Stimulated activated CD4-positive, alpha-beta T cell treated with anti-CD3 and anti-CD28 coated beads, Interleukin-15, amount 100 ng/mL, for 1 hour (primary cell): ENCODE measurements around the gene STK17B.
A peak's percentile ranks its signal among the peaks of the same experiment; 100 is the strongest.

ENCODE experiments used
- DNase-seq, 2 donors: peaks; one replicate each; pipeline ENCODE4 v3.0.0-alpha.2; 2020; ENCODE audit warnings: low read depth in 1 of 2, low spot score in 1 of 2

Gene STK17B

DNA sequence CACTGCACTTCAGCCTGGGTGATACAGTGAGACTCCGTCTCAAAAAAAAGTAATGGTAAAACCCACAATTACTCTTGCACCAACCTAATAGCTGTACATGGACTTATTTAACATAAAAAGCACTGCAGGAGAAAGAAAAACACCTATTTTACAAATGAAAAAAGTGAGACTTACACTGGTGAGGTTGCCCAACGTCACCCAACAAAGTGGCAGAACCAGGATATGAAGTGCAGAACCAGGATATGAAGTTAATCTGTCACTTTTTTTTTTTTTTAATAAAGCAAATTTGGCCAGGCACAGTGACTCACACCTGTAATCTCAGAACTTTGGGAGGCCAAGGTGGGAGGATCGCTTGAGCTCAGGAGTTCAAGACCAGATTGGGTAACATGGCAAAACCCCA lies 13.5 kb upstream of the STK17B start:
- DNase-seq: no peak

DNA sequence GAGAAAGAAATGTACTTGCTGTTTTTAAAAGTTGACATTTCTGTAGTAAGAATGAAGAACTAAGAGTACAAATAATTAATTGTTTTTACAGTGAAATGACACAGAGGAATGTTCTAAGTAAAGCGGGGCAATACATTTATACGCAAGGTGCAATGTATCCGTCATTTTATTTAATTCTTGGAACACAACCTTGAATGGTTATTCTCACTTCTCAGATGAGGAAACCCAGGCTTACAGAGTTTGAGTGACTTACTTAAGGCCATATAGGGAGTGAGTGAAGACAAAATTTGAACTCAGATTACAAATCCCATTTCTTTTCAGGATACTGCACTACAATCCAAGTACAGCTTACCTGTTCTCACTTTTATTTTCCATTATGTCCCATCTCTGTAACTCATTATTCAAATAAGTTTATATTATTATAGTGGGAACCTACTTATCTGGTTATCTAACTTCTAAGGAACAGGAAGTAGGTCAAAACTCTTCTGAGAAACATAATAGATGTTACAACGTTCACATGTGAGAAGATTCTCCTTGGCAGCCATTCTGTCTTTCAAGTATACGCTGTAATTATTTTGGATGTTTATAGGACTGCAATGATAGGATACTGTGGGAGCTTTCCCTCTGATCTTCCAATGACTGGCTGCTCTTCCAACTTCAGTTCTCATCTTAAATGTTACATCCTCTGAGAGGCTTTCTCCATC lies 12.3 kb upstream of the STK17B start:
- no peak for DNase-seq

DNA sequence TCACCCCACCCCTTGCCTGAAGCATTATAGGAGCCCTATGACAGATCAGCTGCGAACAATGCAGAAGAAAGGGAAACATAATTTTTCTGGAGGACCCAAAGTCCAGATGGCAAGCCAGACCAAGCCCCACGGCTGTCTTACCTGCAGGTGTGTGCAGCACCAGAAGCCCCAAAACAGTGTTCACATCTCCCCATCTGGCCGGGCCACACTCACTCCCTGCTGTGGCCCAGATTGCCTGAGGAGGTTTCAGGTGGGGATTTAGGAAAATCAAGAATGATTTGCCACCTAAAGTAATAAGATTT lies 11.7 kb upstream of the STK17B start:
- DNase-seq: no peak

DNA sequence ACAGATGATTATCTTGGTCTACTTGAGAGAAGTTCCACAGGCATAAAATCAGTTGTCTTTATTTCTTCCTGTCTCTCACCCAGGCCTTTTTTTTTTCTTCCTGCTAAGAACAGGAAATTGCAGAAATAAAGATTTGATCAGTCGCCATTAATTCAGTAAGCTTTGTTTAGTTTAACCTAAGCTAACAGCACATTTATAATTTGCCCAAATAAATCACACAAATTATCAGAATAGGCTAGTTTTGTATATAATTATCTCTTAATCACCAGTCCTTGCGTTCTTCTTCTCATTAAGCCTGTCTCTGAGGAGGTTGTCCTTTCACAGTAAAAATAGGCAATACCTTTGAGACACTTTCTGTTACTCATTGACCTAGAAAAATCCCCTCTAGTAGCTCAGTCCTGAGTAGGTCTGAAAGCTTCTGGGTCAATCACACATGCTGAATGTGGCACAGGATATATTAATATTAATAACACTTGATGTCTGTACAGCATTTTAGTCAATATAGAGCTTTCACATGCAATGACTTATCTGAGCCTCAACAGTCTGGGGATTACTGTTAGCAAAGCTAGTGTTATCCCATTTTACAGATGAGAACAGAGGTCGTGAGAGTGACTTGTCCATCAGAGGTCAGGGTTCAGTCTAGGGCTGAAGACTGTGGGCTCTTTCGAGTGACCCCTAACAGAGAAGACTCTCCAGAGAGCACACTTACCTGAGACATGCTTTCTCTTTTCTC lies 11.2 kb upstream of the STK17B start:
- DNase-seq: no peak

DNA sequence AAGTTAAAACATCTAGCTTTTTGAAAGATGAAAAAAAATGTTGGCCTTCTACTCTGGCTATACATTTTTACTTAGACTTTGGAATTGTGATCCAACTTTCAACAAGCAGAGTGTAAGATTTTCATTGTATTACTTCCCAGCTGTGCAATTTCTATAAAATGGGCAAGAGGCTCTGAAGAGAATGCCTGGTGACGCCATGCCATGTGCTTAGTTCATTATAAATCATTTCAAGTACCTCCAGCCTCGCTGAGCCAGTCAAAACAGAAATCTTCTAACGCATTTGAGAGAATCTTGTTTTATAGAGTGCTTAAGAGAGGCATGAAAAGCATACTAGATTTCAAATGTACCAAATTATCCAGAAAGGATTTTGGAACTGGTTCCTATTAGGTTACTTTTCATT lies 10.1 kb upstream of the STK17B start:
- no peak for DNase-seq

DNA sequence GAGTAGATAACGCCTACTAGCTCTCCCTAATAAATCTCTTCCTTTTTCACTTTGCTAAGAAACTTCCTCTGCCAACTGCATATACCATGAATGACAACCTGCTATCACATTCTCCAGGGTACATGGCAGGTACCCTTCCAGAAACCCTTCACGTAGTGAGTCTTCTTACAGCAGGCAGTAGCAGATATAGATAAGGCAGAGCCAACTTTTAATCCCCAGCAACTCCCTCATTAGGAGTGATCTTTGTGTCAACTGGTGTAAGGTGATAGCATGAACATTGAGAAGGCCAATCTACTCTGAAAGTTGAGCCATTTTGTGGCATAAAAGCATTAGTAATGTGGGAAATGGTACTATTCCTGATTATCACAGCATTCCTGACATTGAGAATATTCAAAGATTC lies 5.7 kb upstream of the STK17B start:
- DNase-seq: no peak

DNA sequence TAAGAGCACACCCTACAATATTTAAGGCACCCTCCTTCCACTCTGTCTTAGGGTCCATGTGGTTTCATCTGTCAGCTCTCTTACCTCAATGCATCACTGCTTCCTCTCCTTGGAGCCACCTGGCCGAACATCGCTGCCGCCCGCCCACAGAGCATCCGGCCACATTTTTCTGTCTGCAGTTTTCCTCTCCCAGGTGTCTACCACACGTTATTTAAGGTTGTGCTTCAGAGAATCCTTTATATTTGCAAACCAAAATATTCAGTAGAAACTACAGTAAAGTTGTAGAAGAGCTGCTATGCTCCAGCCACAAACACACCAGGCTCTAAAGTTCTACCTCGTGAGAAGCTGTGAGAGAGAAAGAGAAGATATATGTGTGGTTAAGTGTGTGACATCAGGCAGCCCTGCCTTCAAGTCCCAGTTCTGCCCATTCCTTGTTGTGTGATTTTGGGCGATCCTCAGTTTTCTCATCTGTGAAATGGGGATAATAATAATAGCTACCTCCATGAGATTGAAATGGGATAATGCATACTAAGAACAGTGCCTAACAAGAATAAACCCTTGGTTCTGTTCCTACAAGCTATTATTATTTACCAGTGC lies 4.9 kb upstream of the STK17B start:
- DNase-seq: peak; percentile 44 to 77

DNA sequence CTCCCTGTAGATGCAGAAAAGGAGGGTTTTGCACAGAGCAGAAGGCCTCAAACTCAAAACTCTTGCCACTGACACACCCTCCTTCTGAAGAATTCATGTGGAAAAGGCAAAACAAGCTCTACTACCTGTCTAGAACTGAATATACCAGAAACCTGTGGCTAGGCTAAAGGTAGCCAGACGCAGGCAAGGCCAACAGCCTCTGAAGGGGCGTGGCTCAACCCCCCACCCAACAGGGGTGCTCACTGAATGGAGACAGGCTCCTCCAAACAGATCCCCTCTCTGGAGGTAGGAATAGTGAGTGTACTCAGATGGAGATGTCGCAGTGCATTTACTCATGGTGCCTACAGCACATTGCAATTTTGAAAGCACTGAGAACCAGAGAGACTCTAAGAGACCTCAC lies 3.0 kb upstream of the STK17B start:
- no peak for DNase-seq

DNA sequence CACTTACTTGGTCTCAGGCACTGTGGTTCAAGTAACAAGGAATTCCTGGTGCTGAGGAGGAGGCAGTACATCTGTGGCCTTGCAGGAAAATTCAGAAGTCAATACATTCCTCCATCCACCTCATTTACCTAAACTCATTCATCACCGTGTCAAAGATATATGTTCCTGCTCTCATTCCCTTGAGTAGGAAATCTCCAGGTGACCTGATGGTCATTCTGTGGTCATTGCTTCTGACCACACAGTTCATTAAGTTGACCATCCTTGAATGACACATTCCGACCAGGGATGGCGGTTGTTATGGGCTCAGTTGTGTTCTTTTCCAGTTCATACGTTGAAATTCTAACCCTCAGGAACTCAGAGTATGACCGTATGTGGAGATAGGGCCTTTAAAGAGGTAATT lies 2.1 kb upstream of the STK17B start:
- DNase-seq: no peak

DNA sequence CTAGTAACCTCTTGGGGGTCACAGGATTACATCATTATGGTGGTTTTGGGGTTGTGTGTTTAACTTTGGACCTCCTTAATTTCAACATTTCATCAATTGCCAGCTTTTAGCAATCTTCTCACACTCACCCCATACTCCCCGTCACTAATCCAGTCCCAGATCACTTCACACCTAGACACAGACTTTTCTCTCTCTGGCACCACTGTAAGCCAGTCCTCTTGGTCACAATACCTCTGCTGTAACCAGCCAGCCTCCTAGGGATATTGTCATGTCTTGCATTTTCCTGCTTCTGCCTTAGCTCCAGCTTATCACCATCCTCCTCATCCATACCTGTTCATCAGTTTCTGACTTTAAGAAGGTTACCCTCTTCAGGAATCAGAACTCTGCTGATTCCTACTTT lies 1.6 kb upstream of the STK17B start:
- no peak for DNase-seq

DNA sequence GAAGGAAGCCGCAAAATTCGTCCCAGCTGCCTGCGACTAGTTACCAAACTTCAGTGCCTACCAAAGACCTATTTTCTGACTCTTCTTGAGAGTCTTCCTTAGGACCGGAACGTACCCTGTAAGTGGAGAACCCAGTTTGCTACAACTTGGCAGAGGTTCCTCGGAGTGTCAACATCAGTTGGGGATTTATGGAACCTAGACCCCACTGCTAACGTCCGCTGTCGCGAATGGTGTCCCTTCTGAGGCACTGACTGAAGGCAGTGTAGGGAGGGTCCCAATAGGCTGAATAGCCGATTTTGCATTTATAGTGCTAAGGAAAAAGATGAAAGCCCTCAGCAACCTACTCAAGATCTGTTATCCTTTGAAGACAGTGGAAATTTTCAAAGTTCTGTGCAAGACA lies 568 bp upstream of the STK17B start:
- DNase-seq: no peak

DNA sequence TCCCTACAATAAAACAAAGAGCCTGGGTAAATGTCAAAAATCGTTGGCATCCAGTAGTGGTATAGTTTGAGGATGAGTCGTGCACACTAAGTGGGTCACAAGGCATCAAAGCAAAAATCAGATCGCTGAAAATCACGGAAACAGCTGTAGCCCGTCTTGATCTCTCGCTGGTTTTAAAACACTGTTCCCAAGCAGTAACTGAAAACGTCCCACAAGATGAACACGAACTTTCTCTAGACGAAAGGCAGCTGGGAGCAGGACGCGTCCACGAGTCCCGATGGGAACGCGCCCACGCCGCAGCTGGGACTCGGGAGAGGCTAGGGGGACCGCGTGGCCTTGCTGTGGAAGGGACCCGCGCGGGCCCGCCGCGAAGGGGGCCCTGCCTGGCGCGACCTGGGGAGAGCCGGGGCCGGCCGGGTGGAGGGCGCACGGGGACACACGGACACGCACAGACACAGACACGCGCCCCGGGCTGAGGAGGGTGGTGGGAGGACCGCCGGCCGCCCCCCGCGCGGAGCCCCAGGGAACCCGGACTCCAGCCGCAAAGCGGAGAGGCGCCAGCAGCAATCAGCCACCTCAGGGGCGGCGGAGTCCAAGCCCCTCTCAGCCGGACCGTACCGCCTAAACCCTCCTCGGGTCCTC lies 651 bp downstream of the STK17B start:
- DNase-seq: no peak

DNA sequence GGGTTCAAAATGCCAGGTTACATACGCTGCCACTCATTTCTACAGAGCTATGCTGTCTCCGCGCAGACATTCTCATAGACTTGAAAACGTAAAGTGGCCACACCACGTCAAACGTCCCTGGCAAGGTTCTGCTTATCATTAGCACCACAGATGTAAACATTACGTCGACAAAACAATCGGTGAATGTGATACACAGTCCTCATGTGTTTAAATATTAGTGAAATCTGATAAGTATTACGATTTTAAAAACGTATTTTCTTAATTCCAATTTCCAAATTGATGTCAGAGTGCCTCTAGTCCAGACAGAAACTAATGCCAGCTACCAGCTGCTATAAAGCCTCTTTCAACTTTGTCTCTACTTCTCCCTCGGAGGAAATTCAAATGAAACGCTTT lies 1.2 kb downstream of the STK17B start:
- DNase-seq: no peak

DNA sequence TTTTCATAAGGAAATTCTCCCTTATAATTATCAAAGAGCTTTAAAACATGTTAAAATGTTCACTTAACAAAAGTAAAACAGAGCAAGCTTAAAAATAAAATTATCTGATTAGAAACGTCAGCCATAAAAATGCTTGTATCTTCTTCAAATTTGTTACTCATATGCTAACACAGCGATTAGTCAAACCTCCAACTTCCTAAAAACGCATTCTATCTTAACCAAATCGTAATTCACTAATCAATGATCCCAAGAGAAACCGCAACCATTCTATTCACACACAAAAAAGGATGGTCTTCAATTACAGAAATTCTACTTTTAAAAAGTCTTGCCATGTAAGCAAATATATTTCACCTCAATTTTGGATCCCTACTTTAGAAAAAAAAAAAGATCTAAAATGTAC lies 1.9 kb downstream of the STK17B start:
- no peak for DNase-seq

DNA sequence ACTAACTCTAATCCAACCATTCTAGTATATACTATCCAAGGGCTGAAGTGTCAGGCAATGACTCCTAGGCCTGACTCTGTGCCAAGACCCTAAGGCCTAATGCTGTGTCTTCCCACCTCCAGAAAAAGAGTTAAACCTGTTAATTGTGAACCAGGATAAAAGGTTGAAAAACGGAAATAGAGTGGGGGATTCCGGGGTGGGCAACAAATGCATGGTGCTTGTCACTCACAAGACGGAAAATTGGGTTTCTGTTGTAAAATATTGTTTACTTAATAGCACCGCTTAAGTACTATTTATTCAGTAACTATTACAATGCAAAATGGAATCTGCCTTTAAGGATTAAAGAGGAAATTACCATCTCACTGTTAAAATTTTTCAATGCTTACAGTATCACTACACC lies 3.2 kb downstream of the STK17B start:
- DNase-seq: no peak

DNA sequence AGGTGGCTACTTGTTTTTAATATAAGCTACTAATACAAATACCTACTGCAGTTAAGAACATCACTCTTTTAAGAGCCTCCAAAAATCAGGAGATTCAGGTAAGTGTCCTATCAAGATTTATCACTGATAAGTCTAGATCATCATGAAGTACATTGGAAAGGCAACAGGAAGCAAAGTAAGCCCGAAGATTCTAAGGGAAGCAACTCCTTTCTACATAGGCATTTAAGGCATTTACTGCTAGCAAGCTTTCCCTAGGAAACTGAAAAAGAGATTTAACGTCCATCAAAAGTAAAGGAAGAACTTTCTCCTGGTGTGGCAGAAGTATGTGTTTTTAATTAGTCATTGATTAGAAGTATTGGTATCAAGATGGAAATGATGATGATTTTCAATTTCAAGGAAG lies 3.7 kb downstream of the STK17B start:
- DNase-seq: no peak

DNA sequence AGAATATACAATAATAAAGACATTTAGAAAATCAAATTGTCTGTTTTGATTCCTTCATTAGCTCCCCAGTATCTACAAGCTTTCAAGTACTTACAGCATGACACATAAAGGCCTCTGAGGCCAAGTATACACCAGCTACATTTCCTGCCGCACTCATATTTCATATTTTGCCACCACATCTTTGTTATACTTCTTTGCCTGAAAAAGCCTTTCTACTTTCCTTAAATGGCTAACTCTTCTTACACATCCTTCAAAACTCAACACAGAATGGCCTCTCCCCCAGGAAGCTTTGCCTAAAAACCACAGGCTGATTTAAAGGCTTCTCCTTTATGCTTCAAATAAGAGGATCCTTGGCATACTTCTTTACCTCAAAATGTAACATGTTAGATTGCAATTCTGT lies 4.5 kb downstream of the STK17B start:
- no peak for DNase-seq

DNA sequence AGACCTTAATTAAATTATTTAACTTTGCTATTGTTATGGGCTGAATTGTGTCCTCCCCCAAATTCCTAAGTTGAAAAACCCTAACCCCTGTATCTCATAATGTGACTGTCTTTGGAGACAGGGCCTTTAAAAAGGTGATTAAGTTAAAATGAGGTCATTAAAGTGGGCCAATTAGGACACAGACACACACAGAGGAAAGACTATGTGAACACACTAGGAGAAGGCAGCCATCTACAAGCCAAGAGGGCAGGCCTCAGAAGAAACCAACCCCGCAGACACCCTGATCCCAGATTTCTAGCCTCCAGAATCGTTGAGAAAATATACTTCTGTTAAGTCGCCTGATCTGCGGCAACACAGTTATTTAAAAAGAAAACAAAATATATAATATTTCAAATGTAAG lies 6.4 kb downstream of the STK17B start:
- DNase-seq: no peak

DNA sequence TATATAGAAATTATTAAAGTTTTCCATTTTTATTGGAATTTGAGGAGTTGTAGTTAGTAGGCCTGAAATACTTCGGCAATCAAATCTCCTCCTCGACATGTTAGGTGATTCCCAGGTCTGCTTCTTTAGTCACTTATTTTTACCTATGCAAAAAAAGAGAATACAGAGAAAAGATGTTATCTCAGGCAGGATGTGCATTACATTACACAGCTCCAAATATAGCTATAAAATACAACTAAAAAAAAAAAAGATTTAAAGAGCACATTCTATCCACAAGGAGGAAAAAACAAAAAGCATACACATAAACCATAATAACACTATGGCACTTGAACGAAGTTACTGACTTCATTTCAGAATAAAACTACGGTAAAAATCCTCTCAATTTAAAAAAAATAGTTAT lies 8.1 kb downstream of the STK17B start:
- DNase-seq: no peak

DNA sequence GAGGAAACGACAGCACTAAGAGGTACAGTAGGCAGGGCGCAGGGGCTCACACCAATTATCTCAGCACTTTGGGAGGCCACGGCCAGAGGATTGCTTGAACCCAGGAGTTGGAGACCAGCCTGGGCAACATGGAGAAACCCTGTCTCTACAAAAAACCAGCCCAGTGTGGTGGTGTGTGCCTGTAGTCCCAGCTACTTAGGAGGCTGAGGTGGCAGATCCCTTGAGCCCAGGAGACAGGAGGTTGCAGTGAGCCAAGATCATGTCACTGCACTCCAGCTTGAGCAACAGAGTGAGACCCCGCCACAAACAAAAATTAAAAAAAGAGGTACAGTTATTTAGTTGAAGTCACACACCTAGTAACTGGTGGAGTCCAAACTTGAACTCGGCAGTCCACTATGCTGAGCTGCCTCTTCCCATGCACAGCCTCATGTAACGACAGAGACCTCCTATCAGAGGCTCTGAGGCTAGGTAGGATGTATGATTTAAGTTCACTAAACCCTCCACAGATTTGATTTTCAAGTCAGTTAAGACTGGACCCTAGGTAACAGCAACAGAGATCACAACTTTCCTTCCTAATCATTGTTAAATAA lies 8.7 kb downstream of the STK17B start:
- DNase-seq: no peak

DNA sequence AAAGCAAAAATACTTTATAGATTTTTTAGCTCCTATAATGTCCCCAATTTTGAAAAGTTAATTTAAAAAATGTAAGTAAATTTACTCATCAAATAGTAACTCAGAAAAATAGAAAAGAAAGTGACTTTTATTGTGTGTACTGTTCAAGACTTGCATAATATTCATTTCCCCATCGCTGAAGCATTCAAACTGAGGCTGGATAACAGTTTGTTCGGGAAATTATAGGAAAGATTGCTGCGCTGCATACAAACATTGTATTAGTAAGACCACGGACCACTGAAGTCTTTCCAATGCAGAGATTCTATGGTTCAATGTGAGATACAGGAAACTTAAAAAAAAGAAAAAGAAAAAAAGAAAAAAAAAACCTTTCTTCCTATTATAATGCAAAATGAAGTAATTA lies 10.4 kb downstream of the STK17B start:
- DNase-seq: no peak

DNA sequence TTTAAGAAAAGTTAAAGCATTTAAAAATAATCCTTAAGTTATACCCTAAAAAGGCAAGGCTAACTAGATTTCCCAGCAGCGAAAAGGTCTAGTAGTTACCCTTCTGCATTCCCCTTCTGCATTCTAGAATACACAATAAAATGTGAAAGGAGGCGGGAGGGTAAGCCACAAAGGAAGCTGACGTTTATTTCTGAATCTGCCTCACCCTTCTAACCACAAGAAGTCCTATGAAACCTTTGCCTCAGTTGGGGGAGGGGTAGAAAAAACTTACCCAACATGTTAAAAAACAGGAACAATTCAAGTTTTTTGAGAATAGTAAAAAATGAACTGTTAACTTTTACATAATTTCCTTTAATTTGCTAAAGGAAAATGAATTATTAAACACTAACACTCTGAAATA lies 11.3 kb downstream of the STK17B start:
- DNase-seq: no peak
